HL-60 (cell line): Measurements from ENCODE around the gene MPZL3.

ENCODE experiments used
- CTCF ChIP-seq: IDR thresholded peaks from one replicate; pipeline ENCODE4 v1.5.1; 2011; ENCODE audit warnings: low read length, control low read depth, inconsistent platforms; ENCODE audit not compliant: insufficient read depth
- GABPA ChIP-seq: IDR thresholded peaks from 2 replicates; pipeline ENCODE4 v1.6.1; 2012; ENCODE audit warnings: low read depth
- POLR2AphosphoS5 ChIP-seq: IDR thresholded peaks from 2 replicates; pipeline ENCODE4 v1.6.1; 2012; ENCODE audit warnings: low read depth
- REST ChIP-seq: IDR thresholded peaks from 2 replicates; pipeline ENCODE4 v1.6.1; 2012; ENCODE audit warnings: low read depth; ENCODE audit not compliant: insufficient replicate concordance
- SPI1 ChIP-seq: IDR thresholded peaks from 2 replicates; pipeline ENCODE4 v1.6.1; 2012; ENCODE audit warnings: low read depth, mild to moderate bottlenecking, borderline replicate concordance

- TF ChIP-seq CTCF = no peak
- no peak for TF ChIP-seq REST
- no peak for TF ChIP-seq POLR2AphosphoS5
- TF ChIP-seq GABPA = no peak
- no peak for TF ChIP-seq SPI1
Observed at GRCh38 chr11:118283756-118284350, 31.7 kb upstream of the MPZL3 start.
